Measurements from ENCODE around the gene GSG1L. TPM values are rescaled to one million over a fixed set of nuclear protein-coding genes. Genes with fewer than 3 reads are reported as not detected.

Gene GSG1L
- polyA plus RNA-seq, 3 donors, result not detected

DNA sequence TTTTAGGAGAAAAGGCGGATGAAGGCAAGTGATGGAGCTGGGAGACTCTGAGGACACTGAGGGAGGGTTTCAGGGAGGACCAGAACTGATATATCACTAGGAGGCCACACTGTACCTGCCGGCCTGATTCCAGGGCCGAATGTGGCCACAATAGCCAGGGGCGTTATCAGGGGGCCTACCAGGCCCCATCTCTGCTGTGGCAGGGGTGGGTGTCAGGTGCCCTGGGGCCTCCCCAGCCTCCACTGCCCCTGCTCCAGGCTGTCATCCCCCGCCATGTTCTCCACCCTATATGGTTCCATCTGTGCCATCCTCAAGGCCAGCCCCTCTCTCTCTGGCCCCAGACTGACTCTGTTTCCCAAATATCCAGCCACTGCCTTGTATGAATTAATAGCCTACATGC is 246.5 kb downstream of the GSG1L start:
- no peaks in the 10 kb centered on the region for H3K27me3 ChIP-seq (ENCODE audit: control insufficient read depth in 2 of 2, insufficient read depth in 2 of 2, low read length in 2 of 2)
- no peak overlapping the region for H3K9ac ChIP-seq (ENCODE audit: insufficient read depth, low read length, poor library complexity, severe bottlenecking)
- no peak overlapping the region for H3K4me3 Mint-ChIP-seq
- H3K27ac ChIP-seq (ENCODE audit: low read depth in 1 of 2, low read length in 2 of 2), result no peak overlapping the region
- no peaks in the 10 kb centered on the region for H3K4me1 ChIP-seq (ENCODE audit: control insufficient read depth in 1 of 2, insufficient read depth in 2 of 2, low read length in 2 of 2)
- WGBS (ENCODE audit: insufficient coverage), result 86% methylated on average over 5 of the region's 5 CpGs
- peaks cover 0 to 20% (median 3%) of the 10 kb centered on the region in 3 donors for H3K27me3 Mint-ChIP-seq (ENCODE audit: low read depth in 3 of 3)
- H3K36me3 Mint-ChIP-seq, result no peaks in the 10 kb centered on the region
- H2AFZ ChIP-seq (ENCODE audit: insufficient read depth, low read depth, low read length, poor library complexity, severe bottlenecking), result no peak overlapping the region
- H3K4me1 Mint-ChIP-seq, result no peaks in the 10 kb centered on the region
- H3K36me3 ChIP-seq (replicated peaks in 1 of 2; ENCODE audit: control insufficient read depth in 1 of 2, insufficient read depth in 2 of 2, low read length in 2 of 2), result no peaks in the 10 kb centered on the region
- no peaks in the 10 kb centered on the region for H4K20me1 ChIP-seq (ENCODE audit: insufficient read depth, low read length)
- DNase-seq, result no peak
- intact Hi-C loops (cut with micrococcal nuclease), result no loop called here
- H3K9me3 ChIP-seq (replicated peaks in 1 of 2; ENCODE audit: control insufficient read depth in 1 of 2, insufficient read depth in 1 of 2, low read length in 2 of 2), result no peaks in the 10 kb centered on the region
- TF ChIP-seq, protein P1, sequence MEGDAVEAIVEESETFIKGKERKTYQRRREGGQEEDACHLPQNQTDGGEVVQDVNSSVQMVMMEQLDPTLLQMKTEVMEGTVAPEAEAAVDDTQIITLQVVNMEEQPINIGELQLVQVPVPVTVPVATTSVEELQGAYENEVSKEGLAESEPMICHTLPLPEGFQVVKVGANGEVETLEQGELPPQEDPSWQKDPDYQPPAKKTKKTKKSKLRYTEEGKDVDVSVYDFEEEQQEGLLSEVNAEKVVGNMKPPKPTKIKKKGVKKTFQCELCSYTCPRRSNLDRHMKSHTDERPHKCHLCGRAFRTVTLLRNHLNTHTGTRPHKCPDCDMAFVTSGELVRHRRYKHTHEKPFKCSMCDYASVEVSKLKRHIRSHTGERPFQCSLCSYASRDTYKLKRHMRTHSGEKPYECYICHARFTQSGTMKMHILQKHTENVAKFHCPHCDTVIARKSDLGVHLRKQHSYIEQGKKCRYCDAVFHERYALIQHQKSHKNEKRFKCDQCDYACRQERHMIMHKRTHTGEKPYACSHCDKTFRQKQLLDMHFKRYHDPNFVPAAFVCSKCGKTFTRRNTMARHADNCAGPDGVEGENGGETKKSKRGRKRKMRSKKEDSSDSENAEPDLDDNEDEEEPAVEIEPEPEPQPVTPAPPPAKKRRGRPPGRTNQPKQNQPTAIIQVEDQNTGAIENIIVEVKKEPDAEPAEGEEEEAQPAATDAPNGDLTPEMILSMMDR (IDR thresholded peaks at IDR 0.05), result no peak
- no peaks in the 10 kb centered on the region for H3K79me2 ChIP-seq (ENCODE audit: insufficient read depth, low read length)
- no peaks in the 10 kb centered on the region for H3K9me3 Mint-ChIP-seq
- no peak overlapping the region for H3K4me3 ChIP-seq (replicated peaks in 1 of 3; ENCODE audit: low read depth in 2 of 3, low read length in 3 of 3)
- no peak overlapping the region for H3K4me2 ChIP-seq (replicated peaks; ENCODE audit: extremely low read depth, low read length, poor library complexity, severe bottlenecking)
- H3K27ac Mint-ChIP-seq, result no peak overlapping the region

DNA sequence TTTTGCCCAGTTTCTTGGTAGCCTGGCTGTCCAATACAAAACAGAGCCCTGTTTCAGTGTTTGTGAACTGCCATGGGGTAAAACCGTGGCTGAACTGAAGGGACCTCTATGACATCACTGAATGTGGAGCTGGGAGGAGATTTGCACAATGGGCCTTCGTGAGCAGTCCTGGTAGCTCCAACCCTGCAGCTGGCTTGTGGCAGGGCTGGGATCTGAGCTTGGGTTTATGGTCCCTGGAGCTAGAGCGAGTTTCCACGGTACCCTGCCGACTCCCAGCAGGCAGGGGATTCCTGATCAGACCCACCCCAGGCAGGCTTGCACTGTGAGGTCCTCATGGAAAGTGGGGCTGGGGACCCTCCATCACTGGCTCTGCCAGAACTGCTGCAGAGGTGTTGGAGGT is 247.0 kb downstream of the GSG1L start:
- Histone ChIP-seq H3K9ac (ENCODE audit: insufficient read depth, low read length, poor library complexity, severe bottlenecking) (no peak overlapping the region), H3K4me3 (replicated peaks in 1 of 3; ENCODE audit: low read depth in 2 of 3, low read length in 3 of 3) (no peak overlapping the region), H2AFZ (ENCODE audit: insufficient read depth, low read depth, low read length, poor library complexity, severe bottlenecking) (no peak overlapping the region), H3K79me2 (ENCODE audit: insufficient read depth, low read length) (no peaks in the 10 kb centered on the region), H3K27ac (ENCODE audit: low read depth in 1 of 2, low read length in 2 of 2) (no peak overlapping the region), H3K4me2 (replicated peaks; ENCODE audit: extremely low read depth, low read length, poor library complexity, severe bottlenecking) (no peak overlapping the region), H3K36me3 (replicated peaks in 1 of 2; ENCODE audit: control insufficient read depth in 1 of 2, insufficient read depth in 2 of 2, low read length in 2 of 2) (no peaks in the 10 kb centered on the region), H4K20me1 (ENCODE audit: insufficient read depth, low read length) (no peaks in the 10 kb centered on the region), H3K27me3 (ENCODE audit: control insufficient read depth in 2 of 2, insufficient read depth in 2 of 2, low read length in 2 of 2) (no peaks in the 10 kb centered on the region), H3K9me3 (replicated peaks in 1 of 2; ENCODE audit: control insufficient read depth in 1 of 2, insufficient read depth in 1 of 2, low read length in 2 of 2) (no peaks in the 10 kb centered on the region), H3K4me1 (ENCODE audit: control insufficient read depth in 1 of 2, insufficient read depth in 2 of 2, low read length in 2 of 2) (no peaks in the 10 kb centered on the region)
- no peaks in the 10 kb centered on the region for H3K9me3 Mint-ChIP-seq
- no peak overlapping the region for H3K27ac Mint-ChIP-seq
- no peaks in the 10 kb centered on the region for H3K36me3 Mint-ChIP-seq
- WGBS (ENCODE audit: insufficient coverage), result 78% methylated on average over 2 of the region's 5 CpGs
- no peak overlapping the region for H3K4me3 Mint-ChIP-seq
- H3K4me1 Mint-ChIP-seq, result no peaks in the 10 kb centered on the region
- intact Hi-C loops (cut with micrococcal nuclease), result no loop called here
- no peak for DNase-seq
- peaks cover 0 to 20% (median 3%) of the 10 kb centered on the region in 3 donors for H3K27me3 Mint-ChIP-seq (ENCODE audit: low read depth in 3 of 3)
- TF ChIP-seq, protein P1 (IDR thresholded peaks at IDR 0.05), result no peak

Data from CD14-positive monocyte (primary cell).